Stimulated activated CD8-positive, alpha-beta memory T cell treated with anti-CD3 and anti-CD28 coated beads, Interleukin-2, amount 100 ng/mL, for 1 hour (primary cell): ENCODE results near the gene HYCC1.
A peak's percentile ranks its signal among the peaks of the same experiment; 100 is the strongest.
"Not testable (repeated sequence)": the region's sequence is repeated elsewhere in the genome, so short reads cannot be mapped to it uniquely, and the experiment has no call there.

Source experiments
- DNase-seq, 2 donors: peaks; one replicate each; pipeline ENCODE4 v3.0.0-alpha.2; 2020; ENCODE audit warnings: low read depth in 2 of 2

HYCC1 gene

DNA sequence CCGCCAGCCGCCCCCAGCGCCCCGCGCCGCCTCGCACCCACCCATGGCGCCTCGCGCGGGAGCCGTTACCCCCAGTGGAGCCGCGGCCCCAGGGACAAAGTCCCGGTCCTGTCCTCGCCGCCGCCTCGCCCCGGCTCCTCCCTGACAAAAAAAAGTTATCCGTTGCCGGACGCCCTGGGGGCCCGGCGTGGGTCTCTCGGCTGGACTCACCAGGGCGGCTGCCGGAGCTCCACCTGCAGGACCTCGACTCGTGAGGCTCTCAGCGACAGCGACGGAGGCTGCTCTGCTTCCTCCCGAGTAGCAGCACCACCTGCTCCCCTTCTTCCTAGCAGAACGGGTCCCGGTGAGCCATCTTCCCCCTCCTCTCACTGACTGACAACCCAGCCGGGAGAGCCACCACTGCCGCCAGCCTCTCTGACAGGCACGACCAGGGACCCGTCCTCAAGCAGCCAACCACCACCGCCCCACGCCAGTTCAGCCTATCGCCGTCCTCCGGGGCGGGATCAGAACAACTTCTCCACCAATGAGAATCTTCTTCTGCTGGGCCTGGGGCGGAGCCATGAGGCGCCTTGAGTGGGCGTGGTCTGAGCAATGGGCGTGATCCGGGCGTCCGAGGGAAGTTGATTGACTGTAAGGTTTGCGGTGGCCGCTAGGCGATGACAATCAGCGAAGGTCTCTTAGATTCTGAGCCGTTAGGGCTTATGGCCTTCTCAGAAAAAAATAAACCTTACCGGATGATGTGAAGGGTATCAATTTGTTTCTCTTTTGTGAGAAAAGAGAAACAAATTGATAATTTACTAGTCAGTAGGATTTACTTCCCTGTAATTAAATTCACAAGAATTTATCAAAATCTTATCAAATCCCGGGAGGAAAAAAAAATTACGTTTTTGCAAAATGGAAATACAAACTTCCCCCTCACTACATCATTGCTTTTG is at the start of gene HYCC1:
TSS of gene HYCC1 (minus strand) at position 416 of the 935 bp plus-strand sequence. CDS start 23,019 bp downstream, outside the sequence.
- DNase-seq: peak; percentile 97 to 98

- no peak for DNase-seq
Observed at GRCh38 chr7:23062452-23062851, 48.5 kb upstream of the HYCC1 start.

GRCh38 chr7:23061327-23061726 is 47.4 kb upstream of the HYCC1 start:
- no peak for DNase-seq

- no peak for DNase-seq
Observed at GRCh38 chr7:23058408-23059096, 44.6 kb upstream of the HYCC1 start.

- peak; percentile 9 for DNase-seq
Observed at GRCh38 chr7:23055582-23056178, 41.8 kb upstream of the HYCC1 start.

- DNase-seq: not testable (repeated sequence)
Observed at GRCh38 chr7:23051124-23051485, 37.2 kb upstream of the HYCC1 start.

DNA sequence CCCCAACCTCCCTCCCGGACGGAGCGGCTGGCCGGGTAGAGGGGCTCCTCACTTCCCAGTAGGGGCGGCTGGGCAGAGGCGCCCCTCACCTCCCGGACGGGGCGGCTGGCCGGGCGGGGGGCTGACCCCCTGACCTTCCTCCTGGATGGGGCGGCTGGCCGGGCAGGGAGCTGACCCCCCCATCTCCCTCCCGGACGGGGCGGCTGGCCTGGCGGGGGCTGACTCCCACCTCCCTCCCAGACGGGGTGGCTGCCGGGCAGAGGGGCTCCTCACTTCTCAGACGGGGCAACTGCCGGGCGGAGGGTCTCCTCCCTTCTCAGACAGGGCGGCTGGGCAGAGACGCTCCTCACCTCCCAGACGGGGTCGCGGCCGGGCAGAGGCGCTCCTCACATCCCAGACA is 32.4 kb upstream of the HYCC1 start:
- DNase-seq: not testable (repeated sequence)

- not testable (repeated sequence) for DNase-seq
Observed at GRCh38 chr7:23045086-23045485, 31.2 kb upstream of the HYCC1 start.

DNA sequence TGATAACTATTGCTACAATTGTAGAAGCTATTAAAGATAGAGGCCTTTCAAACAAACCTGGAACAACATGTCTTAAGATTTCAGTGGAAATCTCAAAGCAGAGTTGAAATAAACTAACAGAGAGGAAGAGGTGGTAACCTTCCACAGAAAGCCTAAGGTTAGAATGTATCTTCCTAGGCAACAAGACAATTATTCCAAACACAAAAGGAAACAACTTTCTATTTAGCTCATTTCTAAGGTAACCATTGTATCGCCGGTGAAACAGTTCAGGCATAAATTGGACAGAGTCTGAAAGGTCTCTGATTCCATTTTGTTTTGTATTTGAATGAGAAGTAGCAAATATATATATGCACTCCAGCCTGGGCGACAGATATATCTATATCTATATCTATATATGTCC is 30.7 kb upstream of the HYCC1 start:
- DNase-seq: no peak

DNA sequence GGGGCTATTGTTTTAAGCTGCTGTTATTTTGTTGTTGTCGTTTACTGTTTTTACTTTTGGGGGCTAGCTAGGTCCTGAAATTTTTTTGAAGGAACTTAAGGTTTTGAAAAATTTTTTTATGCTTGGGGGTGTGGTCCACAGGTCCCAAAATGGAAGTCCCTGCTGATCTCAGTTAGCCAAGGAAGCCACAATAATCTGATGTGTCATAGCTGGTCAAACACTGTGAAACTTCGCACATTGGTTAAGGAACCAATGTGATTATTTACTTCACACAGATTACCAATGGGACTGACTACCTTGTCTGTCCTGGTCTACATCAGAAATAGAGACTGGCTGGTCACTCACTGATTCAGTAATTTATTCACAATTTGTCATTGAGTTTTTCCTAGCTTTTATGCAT is 29.5 kb upstream of the HYCC1 start:
- no peak for DNase-seq

DNA sequence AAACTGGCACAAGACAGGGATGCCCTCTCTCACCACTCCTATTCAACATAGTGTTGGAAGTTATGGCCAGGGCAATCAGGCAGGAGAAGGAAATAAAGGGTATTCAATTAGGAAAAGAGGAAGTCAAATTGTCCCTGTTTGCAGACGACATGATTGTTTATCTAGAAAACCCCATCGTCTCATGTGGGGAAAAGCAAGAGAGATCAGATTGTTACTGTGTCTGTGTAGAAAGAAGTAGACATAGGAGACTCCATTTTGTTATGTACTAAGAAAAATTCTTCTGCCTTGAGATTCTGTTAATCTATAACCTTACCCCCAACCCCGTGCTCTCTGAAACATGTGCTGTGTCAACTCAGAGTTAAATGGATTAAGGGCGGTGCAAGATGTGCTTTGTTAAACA is 25.7 kb upstream of the HYCC1 start:
- not testable (repeated sequence) for DNase-seq

- not testable (repeated sequence) for DNase-seq
Observed at GRCh38 chr7:23035542-23036371, 21.8 kb upstream of the HYCC1 start.

DNA sequence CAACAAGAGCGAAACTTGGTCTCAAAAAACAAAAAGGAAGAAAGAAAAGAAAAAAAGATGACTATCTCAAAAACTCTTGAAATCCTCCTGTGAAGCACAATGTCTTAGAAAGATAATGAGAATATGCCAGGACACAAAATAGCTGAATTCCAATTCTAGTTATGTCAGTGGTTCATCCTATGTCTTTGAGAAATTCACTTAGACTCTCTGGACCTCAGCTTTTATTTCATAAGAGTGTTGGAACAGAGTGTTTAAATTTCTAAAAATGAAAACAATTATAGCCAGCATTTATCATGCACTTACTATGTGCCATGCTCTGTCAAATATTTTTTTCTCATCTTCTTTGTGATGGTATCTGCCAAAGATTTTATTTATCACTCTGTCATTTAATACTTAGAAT is 13.3 kb upstream of the HYCC1 start:
- DNase-seq: no peak

GRCh38 chr7:23026164-23026563 is 12.2 kb upstream of the HYCC1 start:
- DNase-seq: no peak

GRCh38 chr7:23024454-23024853 is 10.5 kb upstream of the HYCC1 start:
- no peak for DNase-seq

- DNase-seq: no peak
Observed at GRCh38 chr7:23022851-23023250, 8.9 kb upstream of the HYCC1 start.

DNA sequence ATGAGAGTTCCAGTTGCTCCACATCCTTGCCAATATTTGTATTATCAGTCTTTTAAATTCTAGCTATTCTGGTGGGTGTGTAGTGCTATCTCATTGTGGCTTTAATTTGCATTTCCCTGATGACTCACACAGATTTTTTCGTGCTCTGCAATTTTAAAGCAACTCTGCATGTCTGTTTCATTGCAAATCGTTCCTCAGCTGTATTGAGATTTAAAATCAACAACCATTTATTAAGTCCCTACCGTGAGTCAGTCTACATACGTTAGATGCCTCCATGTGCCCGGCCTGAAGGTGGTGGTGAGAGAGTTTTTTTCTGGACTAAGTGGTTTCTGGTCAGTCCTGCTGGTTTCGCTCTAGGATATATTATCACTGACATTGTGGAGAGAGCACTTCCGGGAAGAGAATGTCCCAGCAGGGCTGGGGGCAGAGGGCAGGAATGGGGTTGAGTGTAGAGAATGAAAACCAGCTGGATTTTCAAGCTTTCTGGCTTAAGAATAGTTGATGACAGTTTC is 8.4 kb upstream of the HYCC1 start:
- no peak for DNase-seq

DNA sequence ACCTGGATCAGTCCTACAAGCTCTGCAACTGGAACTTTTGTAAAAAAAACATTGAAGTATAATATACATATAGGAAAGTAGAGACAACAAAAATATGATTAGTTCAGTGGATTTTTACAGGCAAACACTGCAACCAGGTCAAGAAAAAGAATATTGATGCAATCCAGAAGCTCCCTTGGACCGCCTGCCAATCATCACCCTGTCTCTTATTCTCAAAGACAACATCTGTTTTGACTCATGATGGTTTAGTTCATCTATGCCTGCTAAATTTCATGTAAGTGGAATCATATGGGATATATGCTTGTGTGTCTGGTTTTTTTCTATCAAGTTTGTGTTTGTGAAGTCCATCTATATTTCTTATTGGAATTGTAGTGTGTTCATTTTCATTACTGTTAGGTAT is 7.7 kb upstream of the HYCC1 start:
- no peak for DNase-seq

GRCh38 chr7:23020742-23021401 is 6.9 kb upstream of the HYCC1 start:
- no peak for DNase-seq

GRCh38 chr7:23018750-23019149 is 4.8 kb upstream of the HYCC1 start:
- DNase-seq: no peak

DNA sequence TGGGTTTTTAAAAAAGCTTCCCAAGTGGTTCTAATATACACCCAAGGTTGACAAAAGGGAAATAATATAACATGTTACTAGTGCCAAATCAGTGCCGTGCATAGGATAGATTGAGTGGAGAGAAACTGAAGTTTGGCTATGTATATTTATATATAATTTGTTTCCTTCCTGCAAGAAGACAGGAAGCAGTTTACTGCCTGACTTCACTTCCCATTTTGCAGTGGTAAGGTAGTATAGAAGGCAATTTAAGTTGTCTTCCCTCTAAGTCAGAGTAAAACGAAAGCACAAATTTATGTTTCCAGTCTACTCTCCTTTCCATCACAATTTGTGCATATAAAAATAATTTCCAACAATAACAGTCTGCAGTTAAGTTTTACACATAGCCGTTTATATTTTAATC is 3.4 kb upstream of the HYCC1 start:
- DNase-seq: no peak
